Stimulated activated naive B cell treated with anti-CD40 and anti-IgM and Interleukin-4, amounts not matched to agents 10 μg/mL and 1 μg/mL and 100 μg/mL, for 72 hours (primary cell): Measurements from ENCODE around the gene RASAL1.

ENCODE experiments used
- ATAC-seq, 2 donors: fragments of 150-1000 bp; cut with Tn5 transposase; replicated peaks; 2 replicates each; pipeline ENCODE4 v1.10.0; 2021; ENCODE audit warnings: moderate library complexity in 1 of 2
- DNase-seq: peaks from one replicate; pipeline ENCODE4 v3.0.0; 2021
- H3K27ac Mint-ChIP-seq: one replicate; pipeline ENCODE4 v1.8.0; 2022; ENCODE audit warnings: mild to moderate bottlenecking, mixed read lengths
- H3K27me3 Mint-ChIP-seq, 2 donors: one replicate each; pipeline ENCODE4 v1.8.0; 2022; ENCODE audit warnings: mixed read lengths in 2 of 2
- H3K36me3 Mint-ChIP-seq, 2 donors: one replicate each; pipeline ENCODE4 v1.8.0; 2022; ENCODE audit warnings: mixed read lengths in 2 of 2, mild to moderate bottlenecking in 1 of 2
- H3K4me1 Mint-ChIP-seq, 2 donors: one replicate each; pipeline ENCODE4 v1.8.0; 2022; ENCODE audit warnings: mixed read lengths in 2 of 2, mild to moderate bottlenecking in 1 of 2
- H3K4me3 Mint-ChIP-seq, 2 donors: one replicate each; pipeline ENCODE4 v1.8.0; 2022; ENCODE audit warnings: mild to moderate bottlenecking in 2 of 2, mixed read lengths in 2 of 2, moderate library complexity in 1 of 2
- H3K9me3 Mint-ChIP-seq, 2 donors: one replicate each; pipeline ENCODE4 v1.8.0; 2022; ENCODE audit warnings: mixed read lengths in 2 of 2, mild to moderate bottlenecking in 1 of 2

Gene RASAL1

DNA sequence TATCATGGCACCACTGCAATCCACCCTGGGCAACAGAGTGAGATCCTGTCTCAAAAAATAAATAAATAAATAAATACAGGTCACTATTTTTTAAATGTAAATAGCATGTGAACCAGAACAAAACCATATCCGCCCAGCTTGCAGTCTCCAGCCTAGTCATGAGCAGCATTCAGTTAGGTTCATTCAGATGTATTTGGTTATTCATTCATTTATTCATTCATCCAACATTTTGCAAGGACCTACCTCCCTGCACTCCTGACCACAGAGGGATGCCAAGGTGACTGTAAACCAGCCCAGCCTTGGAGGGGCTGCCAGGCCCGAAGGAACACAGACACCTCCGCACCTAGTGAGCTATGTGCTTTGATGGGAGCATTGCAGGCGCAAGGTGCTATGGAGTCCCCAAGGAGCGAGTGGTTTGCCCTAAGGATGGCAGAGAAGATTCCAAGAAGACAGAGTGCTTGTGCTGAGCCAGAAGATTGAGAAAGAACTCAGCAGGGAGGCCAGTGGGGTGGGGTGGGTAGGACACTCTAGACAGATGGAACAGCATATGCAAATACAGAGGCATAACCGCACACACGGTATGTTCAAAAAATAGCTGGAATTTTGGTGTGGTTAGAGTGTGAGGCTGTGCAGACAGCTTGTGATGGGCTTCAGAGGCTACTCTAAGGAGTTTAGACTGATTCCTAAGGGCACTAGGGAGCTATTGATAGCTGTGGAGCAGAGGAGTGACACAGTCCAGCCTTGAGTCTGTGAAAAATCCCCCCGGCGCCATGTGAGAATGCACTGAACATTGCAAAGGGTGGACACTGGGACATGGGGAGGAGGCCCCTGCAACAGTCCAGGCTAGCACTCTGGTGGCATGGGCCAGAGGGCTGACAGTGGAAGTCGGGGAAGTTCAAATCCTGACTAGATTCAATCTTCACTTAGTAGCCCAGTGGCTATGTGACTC is 67.3 kb downstream of the RASAL1 start:
- peaks cover 41 to 74% of the 10 kb centered on the region in 2 donors for H3K4me1 Mint-ChIP-seq
- no peak for DNase-seq
- no peaks in the 10 kb centered on the region for H3K27me3 Mint-ChIP-seq
- peaks cover 61 to 67% of the 10 kb centered on the region in 2 donors for H3K36me3 Mint-ChIP-seq
- H3K27ac Mint-ChIP-seq: peak overlapping the region; percentile 31
- ATAC-seq: no peak
- H3K9me3 Mint-ChIP-seq: no peaks in the 10 kb centered on the region
- H3K4me3 Mint-ChIP-seq: peak overlapping the region; percentile 39 to 49

DNA sequence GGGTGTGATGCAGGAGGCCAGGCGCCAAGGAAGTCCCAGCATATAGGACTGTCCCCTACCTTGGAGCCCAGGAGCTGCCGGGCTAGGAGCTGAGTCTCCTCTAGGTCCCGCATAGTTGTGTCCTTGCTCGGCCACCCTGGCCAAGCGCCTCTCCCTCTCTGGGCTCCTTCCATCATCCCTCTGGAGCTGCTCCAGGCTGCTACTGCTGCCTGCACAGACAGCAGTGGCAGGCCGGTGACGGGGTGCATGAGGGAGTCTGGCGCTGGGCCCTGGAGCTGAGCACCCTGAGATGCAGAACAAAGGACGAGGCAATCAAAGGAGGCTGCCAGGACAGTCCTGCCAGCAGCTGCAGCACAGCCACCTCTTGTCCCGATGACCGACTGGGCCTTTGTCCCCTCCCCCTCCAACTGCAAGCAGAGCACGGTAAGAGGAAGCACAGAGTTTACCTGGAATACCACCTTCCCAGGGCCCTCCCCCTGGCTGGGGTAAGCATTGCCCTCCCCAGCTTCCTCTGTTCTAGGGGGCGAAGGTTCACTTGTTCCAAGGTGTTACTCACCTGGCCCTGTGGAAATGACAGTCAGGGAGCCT is 68.7 kb downstream of the RASAL1 start:
- ATAC-seq (no peak), DNase-seq (no peak)
- Mint-ChIP-seq H3K4me3 (peak overlapping the region in 1 of 2 donors; percentile 46), H3K27ac (peak overlapping the region; percentile 94), H3K27me3 (no peaks in the 10 kb centered on the region), H3K9me3 (no peaks in the 10 kb centered on the region), H3K4me1 (peaks cover 29 to 73% of the 10 kb centered on the region in 2 donors), H3K36me3 (peaks cover 56 to 62% of the 10 kb centered on the region in 2 donors)

- Mint-ChIP-seq H3K27me3 (no peaks in the 10 kb centered on the region), H3K36me3 (peaks cover 46 to 50% of the 10 kb centered on the region in 2 donors), H3K9me3 (no peaks in the 10 kb centered on the region), H3K4me1 (peaks cover 14 to 69% of the 10 kb centered on the region in 2 donors), H3K27ac (peak overlapping the region; percentile 94), H3K4me3 (peak overlapping the region; percentile 73 to 78)
- no peak for DNase-seq
- ATAC-seq: peak; percentile 6 to 22
These were observed 70.2 kb downstream of the RASAL1 start for GRCh38 chr12:113065126-113066007.

GRCh38 chr12:113064395-113065125 is 71.0 kb downstream of the RASAL1 start:
- Mint-ChIP-seq H3K9me3 (no peaks in the 10 kb centered on the region), H3K36me3 (peaks cover 41 to 44% of the 10 kb centered on the region in 2 donors), H3K4me1 (peaks cover 6 to 61% of the 10 kb centered on the region in 2 donors), H3K4me3 (peak overlapping the region; percentile 73 to 78), H3K27ac (peak overlapping the region; percentile 94), H3K27me3 (no peaks in the 10 kb centered on the region)
- DNase-seq (no peak), ATAC-seq (no peak)

GRCh38 chr12:113063396-113064350 is 71.9 kb downstream of the RASAL1 start:
- H3K27me3 Mint-ChIP-seq: no peaks in the 10 kb centered on the region
- no peaks in the 10 kb centered on the region for H3K9me3 Mint-ChIP-seq
- peak overlapping the region; percentile 73 to 78 for H3K4me3 Mint-ChIP-seq
- peaks cover 0 to 57% of the 10 kb centered on the region in 2 donors for H3K4me1 Mint-ChIP-seq
- H3K36me3 Mint-ChIP-seq: peaks cover 36 to 41% of the 10 kb centered on the region in 2 donors
- DNase-seq: no peak
- H3K27ac Mint-ChIP-seq: peak overlapping the region; percentile 94
- no peak for ATAC-seq

GRCh38 chr12:113062502-113063395 is 72.8 kb downstream of the RASAL1 start:
- no peaks in the 10 kb centered on the region for H3K9me3 Mint-ChIP-seq
- H3K36me3 Mint-ChIP-seq: peaks cover 29 to 38% of the 10 kb centered on the region in 2 donors
- ATAC-seq: peak; percentile 82 to 83
- DNase-seq: peak; percentile 80
- H3K4me3 Mint-ChIP-seq: peak overlapping the region; percentile 69 to 78
- H3K27me3 Mint-ChIP-seq: no peaks in the 10 kb centered on the region
- H3K27ac Mint-ChIP-seq: peak overlapping the region; percentile 94
- H3K4me1 Mint-ChIP-seq: peaks cover 0 to 50% of the 10 kb centered on the region in 2 donors

DNA sequence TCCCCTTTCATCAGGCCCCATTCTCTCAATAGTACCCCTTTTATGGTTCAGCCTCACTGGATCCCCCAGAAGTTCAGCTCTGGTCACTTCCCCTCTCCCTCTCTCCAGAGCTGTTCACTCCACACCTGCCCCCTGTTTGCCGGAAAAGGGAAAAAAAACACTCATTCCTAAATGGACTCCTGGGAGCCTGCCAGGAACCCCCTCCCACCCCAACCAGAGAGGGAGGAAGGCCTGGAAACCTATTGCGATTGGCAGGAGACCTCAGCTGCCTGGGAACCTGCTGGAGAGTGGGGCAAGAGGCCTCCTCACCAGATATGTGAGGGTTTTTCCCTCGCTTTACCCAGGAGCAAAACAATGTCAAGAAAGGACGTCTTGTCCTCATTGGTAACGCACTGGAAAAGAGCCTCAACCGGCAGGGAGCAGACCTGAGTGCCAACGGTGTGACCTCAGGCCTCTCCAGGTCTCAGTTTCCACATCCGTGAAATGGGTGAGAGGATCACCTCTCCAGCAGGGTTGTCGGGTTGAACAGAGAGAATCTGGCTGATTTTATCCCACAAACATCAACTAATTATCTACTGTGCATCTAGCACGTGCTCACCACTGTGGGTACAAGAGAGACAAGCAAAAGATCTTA is 74.4 kb downstream of the RASAL1 start:
- peak overlapping the region; percentile 94 for H3K27ac Mint-ChIP-seq
- H3K9me3 Mint-ChIP-seq: no peaks in the 10 kb centered on the region
- ATAC-seq: no peak
- no peaks in the 10 kb centered on the region for H3K27me3 Mint-ChIP-seq
- H3K36me3 Mint-ChIP-seq: peaks cover 17 to 28% of the 10 kb centered on the region in 2 donors
- no peak overlapping the region for H3K4me3 Mint-ChIP-seq
- H3K4me1 Mint-ChIP-seq: peaks cover 3 to 37% of the 10 kb centered on the region in 2 donors
- DNase-seq: no peak

- peaks cover 14 to 26% of the 10 kb centered on the region in 2 donors for H3K36me3 Mint-ChIP-seq
- H3K27me3 Mint-ChIP-seq: no peaks in the 10 kb centered on the region
- peaks cover 10 to 39% of the 10 kb centered on the region in 2 donors for H3K4me1 Mint-ChIP-seq
- H3K9me3 Mint-ChIP-seq: no peaks in the 10 kb centered on the region
- H3K4me3 Mint-ChIP-seq: no peak overlapping the region
- ATAC-seq (no peak), DNase-seq (no peak)
- H3K27ac Mint-ChIP-seq: peak overlapping the region; percentile 94
These were observed 75.1 kb downstream of the RASAL1 start for GRCh38 chr12:113060336-113060960.

GRCh38 chr12:113059071-113059595 is 76.4 kb downstream of the RASAL1 start:
- no peak for DNase-seq
- no peak overlapping the region for H3K27ac Mint-ChIP-seq
- H3K4me1 Mint-ChIP-seq: peaks cover 23 to 34% of the 10 kb centered on the region in 2 donors
- H3K4me3 Mint-ChIP-seq: no peak overlapping the region
- ATAC-seq: no peak
- no peaks in the 10 kb centered on the region for H3K9me3 Mint-ChIP-seq
- H3K36me3 Mint-ChIP-seq: peaks cover 4 to 16% of the 10 kb centered on the region in 2 donors
- H3K27me3 Mint-ChIP-seq: no peaks in the 10 kb centered on the region

- H3K4me3 Mint-ChIP-seq: no peak overlapping the region
- H3K27me3 Mint-ChIP-seq: no peaks in the 10 kb centered on the region
- H3K36me3 Mint-ChIP-seq: peaks cover 4 to 15% of the 10 kb centered on the region in 2 donors
- H3K4me1 Mint-ChIP-seq: peaks cover 29 to 37% of the 10 kb centered on the region in 2 donors
- no peak overlapping the region for H3K27ac Mint-ChIP-seq
- H3K9me3 Mint-ChIP-seq: no peaks in the 10 kb centered on the region
- ATAC-seq (no peak), DNase-seq (no peak)
These were observed 77.0 kb downstream of the RASAL1 start for GRCh38 chr12:113058553-113058952.
